ENCODE results near the gene ZBTB40.

The ZBTB40 gene

GRCh38 chr1:22488319-22488718, 36.7 kb downstream of the ZBTB40 start:
- TF ChIP-seq CTCF (IDR thresholded peaks at IDR 0.05; ENCODE audit: borderline replicate concordance, extremely low read depth, low read length, poor library complexity, severe bottlenecking) (no peak), EZH2 (IDR thresholded peaks at IDR 0.05; ENCODE audit: borderline replicate concordance, low read depth, low read length, severe bottlenecking) (no peak)
- Histone ChIP-seq H2AFZ (ENCODE audit: low read depth, low read length) (no peak overlapping the region), H4K20me1 (ENCODE audit: insufficient read depth, low read length) (peaks cover 31% of the 10 kb centered on the region), H3K36me3 (ENCODE audit: insufficient read depth, low read length) (peaks cover 28% of the 10 kb centered on the region), H3K79me2 (ENCODE audit: insufficient read depth, low read length) (peaks cover 50% of the 10 kb centered on the region), H3K27ac (ENCODE audit: low read length) (no peak overlapping the region), H3K4me1 (ENCODE audit: insufficient read depth, low read length) (peaks cover 9% of the 10 kb centered on the region), H3K27me3 (ENCODE audit: insufficient read depth, low read length, poor library complexity) (no peaks in the 10 kb centered on the region), H3K9ac (ENCODE audit: low read depth, low read length) (no peak overlapping the region), H3K4me3 (ENCODE audit: low read depth in 1 of 2, low read length in 2 of 2) (no peak overlapping the region), H3K4me2 (ENCODE audit: insufficient read depth, low read length) (no peak overlapping the region), H3K9me3 (ENCODE audit: insufficient read depth, low read length, severe bottlenecking) (peaks cover 7% of the 10 kb centered on the region)
- DNase-seq (no peak), ATAC-seq (ENCODE audit: insufficient read depth, low read depth) (no peak)

- ATAC-seq (ENCODE audit: insufficient read depth, low read depth) (no peak), DNase-seq (no peak)
- Histone ChIP-seq H4K20me1 (ENCODE audit: insufficient read depth, low read length) (peaks cover 35% of the 10 kb centered on the region), H3K4me3 (ENCODE audit: low read depth in 1 of 2, low read length in 2 of 2) (no peak overlapping the region), H3K4me2 (ENCODE audit: insufficient read depth, low read length) (no peak overlapping the region), H3K9ac (ENCODE audit: low read depth, low read length) (no peak overlapping the region), H3K27me3 (ENCODE audit: insufficient read depth, low read length, poor library complexity) (no peaks in the 10 kb centered on the region), H3K4me1 (ENCODE audit: insufficient read depth, low read length) (peaks cover 9% of the 10 kb centered on the region), H3K9me3 (ENCODE audit: insufficient read depth, low read length, severe bottlenecking) (no peaks in the 10 kb centered on the region), H3K79me2 (ENCODE audit: insufficient read depth, low read length) (peaks cover 43% of the 10 kb centered on the region), H3K27ac (ENCODE audit: low read length) (no peak overlapping the region), H3K36me3 (ENCODE audit: insufficient read depth, low read length) (peaks cover 37% of the 10 kb centered on the region), H2AFZ (ENCODE audit: low read depth, low read length) (no peak overlapping the region)
- TF ChIP-seq CTCF (IDR thresholded peaks at IDR 0.05; ENCODE audit: borderline replicate concordance, extremely low read depth, low read length, poor library complexity, severe bottlenecking) (no peak), EZH2 (IDR thresholded peaks at IDR 0.05; ENCODE audit: borderline replicate concordance, low read depth, low read length, severe bottlenecking) (no peak)
Measured at GRCh38 chr1:22489278-22489677, 37.6 kb downstream of the ZBTB40 start.

- no peaks in the 10 kb centered on the region for H3K27me3 ChIP-seq (ENCODE audit: insufficient read depth, low read length, poor library complexity)
- no peak overlapping the region for H3K9ac ChIP-seq (ENCODE audit: low read depth, low read length)
- no peak overlapping the region for H2AFZ ChIP-seq (ENCODE audit: low read depth, low read length)
- H3K27ac ChIP-seq (ENCODE audit: low read length) = no peak overlapping the region
- no peak overlapping the region for H3K4me2 ChIP-seq (ENCODE audit: insufficient read depth, low read length)
- H3K36me3 ChIP-seq (ENCODE audit: insufficient read depth, low read length) = peaks cover 40% of the 10 kb centered on the region
- TF ChIP-seq EZH2 (IDR thresholded peaks at IDR 0.05; ENCODE audit: borderline replicate concordance, low read depth, low read length, severe bottlenecking) (no peak), CTCF (IDR thresholded peaks at IDR 0.05; ENCODE audit: borderline replicate concordance, extremely low read depth, low read length, poor library complexity, severe bottlenecking) (no peak)
- DNase-seq (no peak), ATAC-seq (ENCODE audit: insufficient read depth, low read depth) (no peak)
- H3K79me2 ChIP-seq (ENCODE audit: insufficient read depth, low read length) = peaks cover 43% of the 10 kb centered on the region
- peaks cover 4% of the 10 kb centered on the region for H3K4me1 ChIP-seq (ENCODE audit: insufficient read depth, low read length)
- no peak overlapping the region for H3K4me3 ChIP-seq (ENCODE audit: low read depth in 1 of 2, low read length in 2 of 2)
- peaks cover 33% of the 10 kb centered on the region for H4K20me1 ChIP-seq (ENCODE audit: insufficient read depth, low read length)
- H3K9me3 ChIP-seq (ENCODE audit: insufficient read depth, low read length, severe bottlenecking) = no peaks in the 10 kb centered on the region
Measured at GRCh38 chr1:22489823-22490222, 38.2 kb downstream of the ZBTB40 start.

GRCh38 chr1:22490309-22490708, 38.7 kb downstream of the ZBTB40 start:
- Histone ChIP-seq H3K9me3 (ENCODE audit: insufficient read depth, low read length, severe bottlenecking) (no peaks in the 10 kb centered on the region), H3K4me2 (ENCODE audit: insufficient read depth, low read length) (no peak overlapping the region), H3K4me3 (ENCODE audit: low read depth in 1 of 2, low read length in 2 of 2) (no peak overlapping the region), H4K20me1 (ENCODE audit: insufficient read depth, low read length) (peaks cover 33% of the 10 kb centered on the region), H3K36me3 (ENCODE audit: insufficient read depth, low read length) (peaks cover 40% of the 10 kb centered on the region), H3K9ac (ENCODE audit: low read depth, low read length) (no peak overlapping the region), H3K27me3 (ENCODE audit: insufficient read depth, low read length, poor library complexity) (no peaks in the 10 kb centered on the region), H3K79me2 (ENCODE audit: insufficient read depth, low read length) (peaks cover 38% of the 10 kb centered on the region), H2AFZ (ENCODE audit: low read depth, low read length) (no peak overlapping the region), H3K27ac (ENCODE audit: low read length) (no peak overlapping the region), H3K4me1 (ENCODE audit: insufficient read depth, low read length) (no peaks in the 10 kb centered on the region; the same call in 1 of the 2 replicates)
- no peak for TF ChIP-seq CTCF (IDR thresholded peaks at IDR 0.05; ENCODE audit: borderline replicate concordance, extremely low read depth, low read length, poor library complexity, severe bottlenecking)
- TF ChIP-seq EZH2 (IDR thresholded peaks at IDR 0.05; ENCODE audit: borderline replicate concordance, low read depth, low read length, severe bottlenecking) = no peak
- DNase-seq = no peak
- no peak for ATAC-seq (ENCODE audit: insufficient read depth, low read depth)

All from DND-41 (cell line).